Tibial artery (tissue), 4 donors: ENCODE data around the gene TPMT.

ENCODE experiments used
- DNase-seq, 2 donors: peaks; one replicate each; pipeline ENCODE4 v3.0.0-alpha.2; 2019
- H3K27ac ChIP-seq, 2 donors: fragments of 200-600 bp; sonication (generic) in 1 of 2; 1 replicate in 1 of 2; 2 replicates in 1 of 2; pipeline ENCODE4 v1.5.1; 2018 to 2019; ENCODE audit warnings: mild to moderate bottlenecking in 1 of 2
- H3K27me3 ChIP-seq, 2 donors: fragments of 200-600 bp; sonication (generic) in 1 of 2; one replicate each; pipeline versions ENCODE4 v1.5.1 to v1.6.0; 2016 to 2019
- H3K36me3 ChIP-seq, 3 donors: fragments of 200-600 bp; sonication (generic) in 2 of 3; one replicate each; pipeline ENCODE4 v1.5.1; 2016 to 2019; ENCODE audit warnings: mild to moderate bottlenecking in 2 of 3
- H3K4me1 ChIP-seq, 4 donors: fragments of 200-600 bp; sonication (generic) in 2 of 4; 1 replicate in 3 of 4; 2 replicates in 1 of 4; pipeline ENCODE4 v1.5.1; 2016 to 2019
- H3K4me3 ChIP-seq, 2 donors: fragments of 200-600 bp; sonication (generic) in 1 of 2; 1 replicate in 1 of 2; 2 replicates in 1 of 2; pipeline ENCODE4 v1.5.1; 2018 to 2019; ENCODE audit warnings: mild to moderate bottlenecking in 2 of 2
- H3K9me3 ChIP-seq, 3 donors: fragments of 200-600 bp; sonication (generic) in 1 of 3; one replicate each; pipeline ENCODE4 v1.5.1; 2016 to 2019
- intact Hi-C: fragments of 100-400 bp; cut with DNase I; formaldehyde crosslinking; loops from one replicate; pipeline ENCODE4 v1.15.0; 2023; ENCODE audit warnings: low total_unique reads
- TF ChIP-seq, protein P1 (sequence below), 2 experiments: fragments of 200-600 bp in 1 of 2; fragments of 450-650 bp in 1 of 2; IDR thresholded peaks; one replicate each; pipeline ENCODE4 v1.5.1; 2017 to 2019; ENCODE audit warnings: antibody characterized with exemption in 2 of 2, mild to moderate bottlenecking in 1 of 2, moderate library complexity in 1 of 2

The TPMT gene

GRCh38 chr6:18090349-18090786 is 64.5 kb downstream of the TPMT start:
- no peaks in the 10 kb centered on the region for H3K27me3 ChIP-seq
- H3K27ac ChIP-seq: no peak overlapping the region
- intact Hi-C loops: no loop called here
- DNase-seq: no peak
- peaks cover 0 to 7% (median 0%) of the 10 kb centered on the region in 3 donors for H3K9me3 ChIP-seq
- TF ChIP-seq, protein P1, sequence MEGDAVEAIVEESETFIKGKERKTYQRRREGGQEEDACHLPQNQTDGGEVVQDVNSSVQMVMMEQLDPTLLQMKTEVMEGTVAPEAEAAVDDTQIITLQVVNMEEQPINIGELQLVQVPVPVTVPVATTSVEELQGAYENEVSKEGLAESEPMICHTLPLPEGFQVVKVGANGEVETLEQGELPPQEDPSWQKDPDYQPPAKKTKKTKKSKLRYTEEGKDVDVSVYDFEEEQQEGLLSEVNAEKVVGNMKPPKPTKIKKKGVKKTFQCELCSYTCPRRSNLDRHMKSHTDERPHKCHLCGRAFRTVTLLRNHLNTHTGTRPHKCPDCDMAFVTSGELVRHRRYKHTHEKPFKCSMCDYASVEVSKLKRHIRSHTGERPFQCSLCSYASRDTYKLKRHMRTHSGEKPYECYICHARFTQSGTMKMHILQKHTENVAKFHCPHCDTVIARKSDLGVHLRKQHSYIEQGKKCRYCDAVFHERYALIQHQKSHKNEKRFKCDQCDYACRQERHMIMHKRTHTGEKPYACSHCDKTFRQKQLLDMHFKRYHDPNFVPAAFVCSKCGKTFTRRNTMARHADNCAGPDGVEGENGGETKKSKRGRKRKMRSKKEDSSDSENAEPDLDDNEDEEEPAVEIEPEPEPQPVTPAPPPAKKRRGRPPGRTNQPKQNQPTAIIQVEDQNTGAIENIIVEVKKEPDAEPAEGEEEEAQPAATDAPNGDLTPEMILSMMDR (IDR thresholded peaks at IDR 0.05): no peak
- no peaks in the 10 kb centered on the region for H3K4me1 ChIP-seq
- no peaks in the 10 kb centered on the region for H3K36me3 ChIP-seq
- no peak overlapping the region for H3K4me3 ChIP-seq

DNA sequence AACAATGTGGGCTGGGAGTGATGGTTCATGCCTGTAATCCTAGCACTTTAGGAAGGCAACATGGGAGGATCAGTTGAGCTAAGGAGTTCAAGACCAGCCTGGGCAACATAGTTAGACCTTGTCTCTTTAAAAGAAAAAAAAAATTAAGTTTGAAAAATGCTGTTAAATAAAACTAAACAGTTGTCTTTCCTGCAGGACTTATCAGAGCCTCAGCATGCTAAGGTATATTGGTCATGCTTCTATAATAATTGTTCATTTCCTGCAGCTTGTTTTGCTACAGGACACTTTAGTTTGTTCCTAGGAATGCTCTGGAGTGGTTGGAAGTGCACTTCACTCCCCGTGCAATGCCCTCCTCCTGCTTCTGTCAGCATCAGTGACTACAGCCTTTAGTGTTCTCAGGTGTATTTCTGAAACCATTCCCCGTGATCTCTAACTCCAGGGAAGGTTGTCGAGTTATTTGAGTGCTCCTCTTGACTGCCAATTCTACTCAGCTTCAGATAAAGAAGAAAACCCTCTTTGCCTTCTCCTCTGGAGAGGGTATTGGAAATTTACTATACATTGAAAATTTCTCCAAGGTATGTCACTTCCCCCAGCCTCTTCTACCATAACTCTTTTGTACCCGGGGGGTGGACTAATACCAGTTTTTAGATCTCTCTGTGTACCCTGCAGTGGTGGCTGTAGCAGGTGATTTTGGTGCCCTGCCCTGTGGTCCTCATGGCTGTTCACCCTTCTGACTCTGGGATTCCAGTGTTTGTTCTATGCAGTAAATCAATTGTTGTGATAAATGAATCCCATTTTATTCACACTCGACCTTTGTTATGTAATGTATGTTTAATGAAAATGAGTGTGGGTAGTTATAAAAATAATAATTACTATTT is 66.2 kb downstream of the TPMT start:
- Histone ChIP-seq H3K27me3 (no peaks in the 10 kb centered on the region), H3K36me3 (no peaks in the 10 kb centered on the region), H3K9me3 (peaks cover 0 to 7% (median 0%) of the 10 kb centered on the region in 3 donors), H3K27ac (no peak overlapping the region), H3K4me1 (no peaks in the 10 kb centered on the region), H3K4me3 (no peak overlapping the region)
- no peak for DNase-seq
- intact Hi-C loops: no loop called here
- TF ChIP-seq, protein P1 (IDR thresholded peaks at IDR 0.05): no peak

DNA sequence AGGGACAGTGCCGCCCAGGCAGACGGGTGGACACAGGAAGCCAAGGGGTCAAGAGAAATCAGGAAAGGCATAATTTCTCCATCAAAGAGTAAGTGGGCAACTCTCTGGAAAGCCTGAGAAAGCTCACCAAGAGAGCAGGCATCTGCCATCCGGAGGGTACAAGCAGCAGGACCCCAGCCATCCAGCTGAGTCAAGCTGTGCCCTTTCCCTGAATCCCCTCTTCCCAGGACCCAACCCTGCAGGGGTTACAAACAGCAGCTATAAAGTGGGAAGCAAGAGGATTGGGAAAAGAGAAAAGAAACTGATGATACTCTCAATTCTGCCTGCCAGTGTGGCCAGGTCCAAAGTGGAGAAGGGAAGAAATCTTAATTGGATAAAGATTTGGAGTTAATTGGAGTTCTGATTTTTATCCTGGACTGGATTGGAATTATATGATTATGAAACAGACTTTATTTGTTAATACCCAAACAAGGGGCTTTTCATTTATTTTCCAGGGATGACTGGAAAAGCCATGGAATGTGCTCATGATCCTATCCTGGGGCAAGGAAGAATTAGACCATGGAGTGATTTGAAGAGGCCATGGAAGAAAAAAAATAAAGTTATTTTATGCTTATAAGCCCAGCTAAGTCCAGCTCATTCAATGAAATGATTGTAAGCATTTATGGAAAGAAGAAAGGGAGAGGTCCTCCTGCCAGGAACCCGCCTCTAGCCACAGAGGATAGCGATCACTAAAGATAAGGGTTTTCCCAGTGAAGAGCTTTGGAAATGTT is 67.3 kb downstream of the TPMT start:
- Histone ChIP-seq H3K36me3 (no peaks in the 10 kb centered on the region), H3K4me1 (peaks cover 0 to 2% (median 0%) of the 10 kb centered on the region in 4 donors), H3K9me3 (peaks cover 0 to 7% (median 0%) of the 10 kb centered on the region in 3 donors), H3K27ac (no peak overlapping the region), H3K27me3 (no peaks in the 10 kb centered on the region), H3K4me3 (no peak overlapping the region)
- DNase-seq: no peak
- intact Hi-C loops: no loop called here
- TF ChIP-seq, protein P1 (IDR thresholded peaks at IDR 0.05): no peak

- H3K4me3 ChIP-seq: no peak overlapping the region
- H3K36me3 ChIP-seq: no peaks in the 10 kb centered on the region
- intact Hi-C loops: no loop called here
- DNase-seq: no peak
- H3K27ac ChIP-seq: no peak overlapping the region
- peaks cover 0 to 10% (median 0%) of the 10 kb centered on the region in 4 donors for H3K4me1 ChIP-seq
- TF ChIP-seq, protein P1 (IDR thresholded peaks at IDR 0.05): no peak
- no peaks in the 10 kb centered on the region for H3K9me3 ChIP-seq
- H3K27me3 ChIP-seq: no peaks in the 10 kb centered on the region
Measured at GRCh38 chr6:18081025-18081668, 73.7 kb downstream of the TPMT start.

GRCh38 chr6:18080544-18080943 is 74.3 kb downstream of the TPMT start:
- DNase-seq: no peak
- no peaks in the 10 kb centered on the region for H3K9me3 ChIP-seq
- H3K27me3 ChIP-seq: no peaks in the 10 kb centered on the region
- H3K4me1 ChIP-seq: peaks cover 0 to 10% (median 0%) of the 10 kb centered on the region in 4 donors
- H3K36me3 ChIP-seq: no peaks in the 10 kb centered on the region
- TF ChIP-seq, protein P1 (IDR thresholded peaks at IDR 0.05): no peak
- no peak overlapping the region for H3K27ac ChIP-seq
- no peak overlapping the region for H3K4me3 ChIP-seq
- intact Hi-C loops: no loop called here
